HL-60/S4 treated with phorbol 12-myristate 13-acetate at 8.2 ng/mL for 4 days and 3 days (cell line): ENCODE data around the gene PANK1.

Experiments used
- in situ Hi-C: fragments of 300-500 bp; cut with MboI; formaldehyde crosslinking; loops from 2 replicates; pipeline ENCODE4 v1.15.0; 2022; ENCODE audit warnings: low sequenced_read_pairs

PANK1 gene

DNA sequence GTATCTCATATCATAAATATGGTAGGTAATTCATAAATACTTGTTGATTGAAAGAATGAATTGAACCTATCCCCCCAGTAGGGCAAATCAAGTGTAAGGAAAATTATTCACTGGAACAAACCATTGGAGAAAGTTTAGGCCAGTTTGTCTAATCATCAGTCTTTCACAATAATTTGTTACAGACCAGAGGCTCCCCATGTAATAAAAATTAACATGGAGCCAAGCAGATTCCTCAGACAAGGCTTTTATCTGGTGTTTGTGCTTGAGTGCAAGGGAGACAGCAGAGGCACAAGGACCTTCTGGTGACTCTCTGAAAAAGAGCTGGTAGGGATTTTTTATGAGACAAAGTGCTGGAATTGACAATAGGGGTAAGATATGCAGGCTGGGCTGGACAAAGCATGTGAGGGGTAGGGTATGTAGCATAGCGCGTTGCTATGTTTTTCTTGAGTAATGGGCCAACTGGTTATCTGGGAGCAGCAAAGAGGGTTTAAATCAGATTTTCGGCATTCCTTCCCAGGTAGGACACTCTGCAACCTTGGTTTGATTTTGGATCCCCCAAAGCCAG is 7.8 kb upstream of the PANK1 start:
- in situ Hi-C loops = no loop called here

DNA sequence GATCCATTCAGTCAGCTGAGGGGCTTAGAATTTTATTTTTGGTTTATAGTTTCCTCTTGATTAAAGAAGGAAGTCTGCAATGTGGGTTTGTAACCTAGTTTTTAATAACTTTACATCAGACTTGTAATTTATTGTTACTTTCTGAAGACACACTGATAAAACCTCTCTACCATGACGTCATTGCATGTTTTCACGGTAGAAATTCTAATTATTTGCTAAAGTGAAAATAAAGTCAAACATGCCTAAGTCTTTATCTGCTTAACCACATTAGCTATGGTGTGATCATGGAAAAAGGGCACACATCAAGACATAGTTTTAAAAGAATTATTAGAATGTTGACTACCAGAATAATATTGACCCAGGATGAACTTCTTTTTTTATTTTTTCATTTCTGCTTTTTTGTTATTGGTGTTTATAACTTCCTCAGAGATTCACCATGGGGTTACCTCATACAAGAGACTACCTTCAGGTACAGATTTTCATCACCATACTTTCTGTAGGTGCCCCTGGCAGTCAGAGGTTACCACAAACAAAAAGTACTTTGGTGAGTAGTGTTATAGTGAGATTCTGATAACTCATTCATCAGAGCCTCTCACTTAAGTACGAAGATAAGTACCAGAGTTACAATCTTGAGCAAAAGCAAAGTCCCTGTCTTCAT is 7.0 kb upstream of the PANK1 start:
- in situ Hi-C loops = no loop called here

GRCh38 chr10:89651205-89651915 is 6.3 kb upstream of the PANK1 start:
- in situ Hi-C loops = no loop called here

DNA sequence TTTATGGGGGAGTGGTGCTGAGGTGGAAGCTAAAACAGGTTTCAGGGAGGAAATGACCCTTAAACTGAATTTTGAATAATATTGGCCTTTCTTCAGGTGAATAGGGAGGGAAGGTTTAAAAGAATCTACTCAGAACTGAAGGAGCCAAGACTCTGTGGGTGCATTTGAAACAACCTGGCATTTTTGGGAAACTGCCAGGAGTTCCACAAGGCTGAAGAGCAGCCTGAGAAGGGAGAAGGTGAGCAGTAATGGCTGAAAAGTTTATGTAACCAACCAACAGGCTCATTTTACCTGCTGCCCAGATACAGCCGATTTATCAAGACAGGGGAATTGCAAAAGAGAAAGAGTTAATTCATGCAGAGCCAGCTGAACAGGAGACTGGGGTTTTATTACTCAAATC is 4.0 kb upstream of the PANK1 start:
- in situ Hi-C loops = no loop called here

DNA sequence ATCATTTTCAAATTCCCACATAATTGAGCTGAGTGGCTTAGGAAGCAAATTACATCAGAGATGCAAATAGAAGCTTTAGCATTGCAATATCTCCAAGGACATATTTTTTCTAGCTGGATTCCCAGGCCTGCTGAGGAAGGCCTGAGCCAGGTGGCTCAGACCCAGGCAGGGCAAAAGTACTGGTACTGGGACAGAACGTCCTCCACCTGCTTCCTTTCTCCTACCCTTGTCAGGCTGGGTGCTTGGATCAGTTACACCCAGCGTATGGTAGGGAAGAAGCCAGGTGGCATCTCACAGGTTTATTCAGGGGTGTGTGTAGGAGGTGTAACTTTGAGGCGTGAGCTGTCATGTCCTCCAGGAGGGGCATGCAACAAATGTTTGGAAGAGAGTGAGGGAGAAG is 3.0 kb upstream of the PANK1 start:
- in situ Hi-C loops = no loop called here

DNA sequence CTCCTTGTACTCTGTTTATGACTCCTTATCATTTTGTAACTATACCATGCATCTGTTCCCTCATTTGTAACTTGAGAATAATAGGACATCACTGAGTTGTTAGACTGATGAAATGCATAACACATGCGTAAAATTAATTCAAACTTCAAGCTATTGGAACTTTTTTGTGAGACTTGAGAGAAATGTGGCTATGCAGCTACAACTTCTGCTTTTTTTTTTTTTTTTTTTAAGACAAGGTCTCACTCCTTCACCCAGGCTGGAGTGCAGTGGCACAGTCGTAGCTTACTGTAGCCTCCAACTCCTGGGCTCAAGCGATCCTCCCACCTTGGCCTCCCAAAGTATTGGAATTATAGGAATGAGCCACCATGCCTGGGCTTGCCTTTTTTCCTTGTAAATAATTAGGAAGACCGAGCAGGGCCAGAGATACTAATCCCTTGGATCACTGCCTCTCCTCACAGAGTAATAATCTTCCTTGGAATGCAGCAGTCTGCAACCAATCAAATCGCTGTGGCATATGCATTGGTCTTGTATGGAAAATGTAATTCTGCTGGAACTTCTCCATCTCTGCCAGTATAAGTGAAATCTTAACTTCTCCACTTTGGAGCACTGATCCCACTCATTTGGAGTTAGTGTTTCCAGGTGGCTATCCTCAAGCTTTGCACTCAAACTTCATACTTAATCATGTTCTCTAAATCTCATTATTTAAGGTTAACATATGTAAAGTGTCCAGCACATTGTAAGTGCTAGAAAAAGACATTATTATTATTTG is 2.0 kb upstream of the PANK1 start:
- in situ Hi-C loops = no loop called here

- in situ Hi-C loops = no loop called here
These were observed 715 bp upstream of the PANK1 start for GRCh38 chr10:89645742-89646172.

GRCh38 chr10:89644691-89644966 is 413 bp downstream of the PANK1 start:
- in situ Hi-C loops = no loop called here

DNA sequence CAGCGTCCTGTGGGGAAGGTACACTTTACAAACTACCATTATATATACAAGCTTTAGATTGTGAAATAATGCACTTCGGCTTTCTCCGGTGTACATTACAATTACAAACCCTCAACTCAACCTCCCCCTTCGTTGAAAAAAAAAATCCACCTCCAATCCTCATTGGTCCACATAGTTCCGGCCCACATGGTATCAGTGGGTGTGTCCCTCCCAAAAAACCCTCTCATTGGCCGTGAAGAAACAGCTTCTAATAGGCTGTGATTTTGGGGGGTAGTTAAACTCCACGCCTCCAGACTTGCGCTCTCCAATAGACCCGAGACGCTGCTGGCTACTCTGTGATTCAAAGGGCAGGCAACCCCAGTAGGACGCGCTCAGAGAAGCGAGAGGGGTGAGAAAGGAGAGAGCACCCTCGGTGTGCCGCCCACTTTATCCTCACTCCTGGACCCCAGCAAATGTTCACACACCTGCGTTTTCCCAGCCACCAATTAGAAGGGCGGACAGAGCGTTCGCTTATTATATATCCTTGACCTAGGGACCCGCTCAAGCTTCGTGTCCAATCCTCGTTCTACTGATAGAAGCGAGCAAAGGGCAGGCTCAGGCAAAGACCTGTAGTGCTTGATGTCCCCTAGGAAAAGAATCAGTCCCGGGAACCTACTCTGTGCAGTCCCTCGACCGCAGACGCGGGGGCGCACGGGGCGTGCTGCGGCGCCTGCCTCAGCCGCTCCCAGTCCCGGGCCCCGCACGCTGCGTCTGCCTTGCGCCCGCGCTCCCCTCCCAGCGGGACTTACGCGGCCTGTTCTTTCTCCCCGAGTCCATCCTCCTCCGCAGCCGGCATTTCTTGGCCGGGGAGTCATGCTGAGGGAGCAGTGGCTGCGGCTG is 991 bp downstream of the PANK1 start:
- in situ Hi-C loops = no loop called here

DNA sequence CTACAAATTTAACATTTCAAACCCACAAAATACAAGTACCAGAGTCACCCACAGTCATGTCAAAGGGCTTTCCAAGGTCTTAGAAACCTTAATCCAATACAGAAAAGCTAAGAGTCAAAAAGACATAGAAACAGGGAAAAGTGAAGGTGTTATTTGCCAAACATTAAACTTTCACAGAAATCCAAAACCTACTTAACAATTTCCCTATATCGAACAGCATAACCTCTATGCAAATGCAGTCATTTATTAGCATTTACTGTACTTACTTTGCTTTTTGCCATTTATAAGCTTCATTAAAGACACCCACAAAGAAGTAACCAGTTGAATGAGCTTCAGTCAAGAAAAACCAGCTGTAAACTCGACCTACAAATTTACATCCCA is 1.6 kb downstream of the PANK1 start:
- in situ Hi-C loops = no loop called here

DNA sequence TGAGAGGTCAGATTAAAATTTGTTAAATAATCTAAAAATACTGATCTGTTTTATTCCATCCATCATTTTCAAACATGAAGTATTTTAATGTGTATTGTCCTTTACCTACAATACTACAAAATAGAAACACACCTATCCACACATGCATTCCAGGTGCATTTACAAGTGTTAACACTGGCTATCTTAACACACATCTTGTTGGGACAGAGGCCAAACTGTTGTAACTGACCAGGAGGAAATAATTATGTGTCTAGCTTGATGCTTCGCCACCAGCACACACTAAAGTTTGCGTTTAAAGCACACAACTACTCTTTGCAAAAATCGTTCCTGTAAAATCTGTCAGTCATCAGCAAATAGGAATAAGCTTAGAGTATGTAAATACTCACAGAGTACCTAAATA is 2.8 kb downstream of the PANK1 start:
- in situ Hi-C loops = no loop called here

- in situ Hi-C loops = no loop called here
These were observed 4.8 kb downstream of the PANK1 start for GRCh38 chr10:89640241-89640640.

DNA sequence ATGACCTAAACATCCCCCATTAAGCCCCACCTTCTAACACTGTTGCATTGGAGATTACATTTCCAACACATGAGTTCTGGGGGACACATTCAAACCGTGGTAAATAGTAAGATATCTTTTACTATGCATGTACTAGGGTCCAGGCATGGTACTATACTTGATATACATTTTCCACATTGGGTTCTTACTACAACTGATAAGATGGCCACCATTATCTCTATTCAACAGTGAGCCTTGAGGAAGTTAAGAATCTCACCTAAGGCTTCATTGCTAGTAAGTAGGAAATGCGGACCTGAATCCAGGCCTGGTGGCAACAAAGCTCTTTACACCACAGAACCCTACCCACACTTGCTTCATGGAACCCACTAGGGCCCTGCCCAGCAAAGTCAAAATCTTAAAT is 5.7 kb downstream of the PANK1 start:
- in situ Hi-C loops = no loop called here

DNA sequence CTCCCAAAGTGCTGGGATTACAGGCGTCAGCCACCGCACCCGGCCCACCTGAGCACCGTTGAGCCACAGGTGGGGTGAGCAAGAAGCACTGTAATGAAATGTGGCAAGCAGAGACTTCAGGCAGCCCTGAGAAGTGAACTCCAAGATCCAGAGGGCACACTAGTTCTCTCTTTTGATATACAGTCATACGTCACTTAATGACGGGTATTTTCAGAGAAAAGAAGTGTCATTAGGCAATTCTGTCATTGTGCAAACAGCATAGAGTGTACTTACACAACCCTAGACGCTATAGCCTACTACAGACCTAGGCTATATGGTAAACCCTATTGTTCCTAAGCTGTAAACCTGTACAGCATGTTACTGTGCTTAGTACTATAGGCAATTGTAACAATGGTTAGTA is 7.9 kb downstream of the PANK1 start:
- in situ Hi-C loops = no loop called here

DNA sequence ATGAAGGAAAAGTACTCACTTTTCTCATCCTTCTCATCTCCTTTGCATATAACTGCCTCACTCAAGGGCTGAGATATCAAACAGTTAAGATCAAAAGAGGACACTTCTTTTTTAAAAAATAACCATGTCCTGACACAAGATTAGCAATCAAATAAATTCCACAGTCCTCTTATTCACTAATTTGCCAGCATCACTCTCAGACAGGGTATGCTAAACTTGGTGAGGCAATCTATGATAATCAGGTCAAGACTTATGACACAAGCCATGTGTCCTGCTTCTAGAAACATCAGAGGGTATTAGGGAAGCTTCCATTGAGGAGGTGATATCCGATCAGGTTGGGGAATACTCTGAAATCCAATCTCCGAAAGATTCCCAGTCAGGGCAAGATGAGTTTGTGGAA is 10.4 kb downstream of the PANK1 start:
- in situ Hi-C loops = no loop called here

GRCh38 chr10:89633484-89633883 is 11.6 kb downstream of the PANK1 start:
- in situ Hi-C loops = no loop called here

- in situ Hi-C loops = no loop called here
These were observed 12.2 kb downstream of the PANK1 start for GRCh38 chr10:89632824-89633223.

- in situ Hi-C loops = no loop called here
These were observed 17.2 kb downstream of the PANK1 start for GRCh38 chr10:89627830-89628229.

DNA sequence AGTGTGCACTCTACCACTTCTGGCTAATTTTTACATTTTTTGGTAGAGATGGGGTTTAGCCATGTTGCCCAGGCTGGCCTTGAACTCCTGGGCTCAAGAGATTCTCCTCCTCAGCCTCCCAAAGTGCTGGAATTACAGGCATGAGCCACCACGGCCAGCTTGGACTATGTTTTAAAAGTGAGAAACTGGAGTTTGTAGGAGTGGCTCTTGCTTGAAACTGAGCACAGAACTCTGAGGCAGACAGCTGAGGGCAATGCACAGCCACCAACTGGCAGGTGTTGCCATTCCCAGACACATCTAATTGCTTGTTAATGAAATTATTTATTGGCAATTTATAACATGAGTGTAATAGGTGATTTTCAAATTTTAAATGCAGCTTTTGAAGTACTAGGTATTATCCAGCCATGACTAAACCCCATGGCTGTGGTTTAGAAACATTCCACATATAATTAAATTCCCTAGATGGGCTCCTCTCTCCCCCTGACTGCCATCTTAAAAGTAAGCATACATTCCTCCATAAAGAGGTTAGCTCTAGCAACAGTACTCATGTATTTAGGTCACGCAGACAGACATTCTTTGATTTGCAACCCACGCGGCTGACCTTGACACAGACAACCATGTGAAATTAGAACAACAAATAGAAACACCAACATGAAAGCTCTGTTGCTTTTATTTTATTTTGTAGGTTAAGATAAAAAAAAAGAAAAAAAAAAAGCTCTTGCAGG is 19.8 kb downstream of the PANK1 start:
- in situ Hi-C loops = no loop called here

DNA sequence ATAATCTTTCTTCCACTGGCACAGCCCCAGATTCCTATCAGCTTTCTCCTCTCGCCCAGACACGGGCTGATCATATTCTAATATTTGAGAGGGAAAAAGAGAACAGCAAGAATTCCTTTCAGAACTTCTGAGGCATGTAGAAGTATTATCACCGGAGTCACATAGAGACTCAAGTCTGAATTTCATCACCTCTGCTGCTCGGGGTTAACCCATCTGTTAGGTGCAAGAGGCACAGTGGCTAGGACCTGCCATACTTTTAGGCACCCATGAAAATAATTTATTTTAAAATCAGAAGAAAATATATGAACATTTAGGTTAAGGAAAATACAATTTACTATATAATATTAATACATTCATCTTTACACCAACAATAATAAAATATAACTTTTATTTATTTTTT is 21.0 kb downstream of the PANK1 start:
- in situ Hi-C loops = no loop called here
